Measurements from ENCODE around the gene DVL3. TPM values are rescaled to one million over a fixed set of nuclear protein-coding genes. Genes with fewer than 3 reads are reported as not detected.

Gene DVL3
- total RNA-seq, 2 experiments from 2014 or later = 38.5 to 65.6 TPM

- Histone ChIP-seq H3K36me3 (ENCODE audit: insufficient read depth, low read length) (no peaks in the 10 kb centered on the region), H3K27ac (ENCODE audit: low read depth, low read length, poor library complexity, severe bottlenecking) (no peak overlapping the region), H3K79me2 (ENCODE audit: insufficient read depth, low read depth, low read length) (no peaks in the 10 kb centered on the region), H3K9me3 (ENCODE audit: low read length) (no peaks in the 10 kb centered on the region), H3K9me2 (ENCODE audit: insufficient read depth, low read length) (no peaks in the 10 kb centered on the region), H2AFZ (ENCODE audit: low read length) (no peak overlapping the region), H3K4me2 (ENCODE audit: low read length) (no peak overlapping the region), H3K4me1 (ENCODE audit: insufficient read depth, low read length, poor library complexity, severe bottlenecking) (no peaks in the 10 kb centered on the region), H3K4me3 (ENCODE audit: low read depth, low read length, poor library complexity, severe bottlenecking) (no peak overlapping the region), H4K20me1 (ENCODE audit: insufficient read depth, low read length) (no peaks in the 10 kb centered on the region)
- ChIA-PET CTCF (ENCODE audit: unreplicated experiment) (interaction anchor here (0.5 kb wide), 1 partner anchor 907 kb away, joined by 3 read pairs; no protein-coding TSS in a partner anchor), POLR2A (interaction anchor here (0.6 to 0.7 kb wide), 3 partner anchors 19 to 131 kb away, joined by 3 to 5 read pairs (median 5); no protein-coding TSS in a partner anchor)
- intact Hi-C loops (cut with micrococcal nuclease; ENCODE audit: unreplicated experiment) = no loop called here
- TF ChIP-seq CTCF (conservative IDR thresholded peaks at IDR 0.05; ENCODE audit: low read length) = no peak
- TF ChIP-seq EZH2phosphoT487 (IDR thresholded peaks at IDR 0.05; ENCODE audit: borderline replicate concordance, low read depth, low read length) = no peak
- no peak for DNase-seq (ENCODE audit: low spot score)
- BruUV-seq (replicated peaks) = no TSS peak
Observed at GRCh38 chr3:184209146-184209923, 54.2 kb downstream of the DVL3 start.

GRCh38 chr3:184211297-184211696, 56.1 kb downstream of the DVL3 start:
- no TSS peak for BruUV-seq (replicated peaks)
- ChIA-PET CTCF (ENCODE audit: unreplicated experiment) (no interaction called here), POLR2A (interaction anchor here (1.5 kb wide), 1 partner anchor 26 kb away, joined by 3 read pairs; the partner anchor contains the start of gene ABCF3)

More at GRCh38 chr3:184211297-184211696, 56.1 kb downstream of the DVL3 start:
- Histone ChIP-seq H3K79me2 (ENCODE audit: insufficient read depth, low read depth, low read length) (no peaks in the 10 kb centered on the region), H3K4me2 (ENCODE audit: low read length) (no peak overlapping the region), H3K9me2 (ENCODE audit: insufficient read depth, low read length) (no peaks in the 10 kb centered on the region), H3K9me3 (ENCODE audit: low read length) (no peaks in the 10 kb centered on the region), H3K4me3 (ENCODE audit: low read depth, low read length, poor library complexity, severe bottlenecking) (no peak overlapping the region), H3K27ac (ENCODE audit: low read depth, low read length, poor library complexity, severe bottlenecking) (no peak overlapping the region), H3K36me3 (ENCODE audit: insufficient read depth, low read length) (no peaks in the 10 kb centered on the region), H3K4me1 (ENCODE audit: insufficient read depth, low read length, poor library complexity, severe bottlenecking) (no peaks in the 10 kb centered on the region), H2AFZ (ENCODE audit: low read length) (no peak overlapping the region), H4K20me1 (ENCODE audit: insufficient read depth, low read length) (no peaks in the 10 kb centered on the region)
- no peak for DNase-seq (ENCODE audit: low spot score)
- intact Hi-C loops (cut with micrococcal nuclease; ENCODE audit: unreplicated experiment) = no loop called here
- TF ChIP-seq CTCF (conservative IDR thresholded peaks at IDR 0.05; ENCODE audit: low read length) (no peak), EZH2phosphoT487 (IDR thresholded peaks at IDR 0.05; ENCODE audit: borderline replicate concordance, low read depth, low read length) (no peak)

Measured in OCI-LY7 (cell line).